SK-N-SH (cell line): ENCODE data around the gene DAP. TPM values are rescaled to one million over a fixed set of nuclear protein-coding genes. Genes with fewer than 3 reads are reported as not detected.
A peak's percentile ranks its signal among the peaks of the same experiment; 100 is the strongest.

Experiments used
- CTCF ChIA-PET: fragments of 300-600, 350-600 bp; formaldehyde crosslinking; extraction: SDS; loops from one replicate; lab custom pipeline; 2021; lab: Yijun Ruan, JAX
- POLR2A ChIA-PET: fragments of 350-600 bp; sonication (Branson Sonifier 250); formaldehyde crosslinking; extraction: SDS; loops from one replicate; lab custom pipeline; 2020; ENCODE audit warnings: antibody characterized with exemption, inconsistent platforms; lab: Yijun Ruan, JAX
- DNase-seq: peaks from one replicate; pipeline ENCODE4 v3.0.0; 2012
- H2AFZ ChIP-seq: fragments of 200-600 bp; sonication (generic); 2 replicates; pipeline ENCODE4 v1.8.1; 2016; ENCODE audit warnings: antibody characterized with exemption, mild to moderate bottlenecking, low read depth
- H3F3A ChIP-seq: fragments of 200-600 bp; sonication (generic); replicated peaks from 2 replicates; pipeline ENCODE3; 2016; ENCODE audit warnings: antibody characterized with exemption, mild to moderate bottlenecking; ENCODE audit not compliant: insufficient read depth
- H3K27ac ChIP-seq, 2 experiments: fragments of 200-500 bp in 1 of 2; fragments of 200-600 bp in 1 of 2; sonication (Bioruptor generic) in 1 of 2; sonication (generic), shearing (Covaris generic) in 1 of 2; 2 replicates each; pipeline versions ENCODE4 v1.5.1 to v1.6.1; 2014 to 2016; ENCODE audit warnings: low read depth in 2 of 2, inconsistent platforms in 1 of 2, low read length in 1 of 2, mild to moderate bottlenecking in 1 of 2, mixed read lengths in 1 of 2
- H3K27me3 ChIP-seq: fragments of 200-600 bp; sonication (generic), shearing (Covaris generic); 2 replicates; pipeline ENCODE4 v1.6.1; 2016; ENCODE audit warnings: mixed run types; ENCODE audit not compliant: insufficient read depth
- H3K36me3 ChIP-seq, 2 experiments: fragments of 200-500 bp in 1 of 2; fragments of 200-600 bp in 1 of 2; sonication (Bioruptor generic) in 1 of 2; sonication (generic) in 1 of 2; replicated peaks in 1 of 2; 2 replicates each; pipeline versions ENCODE3 to v1.5.1; 2014 to 2016; ENCODE audit warnings: low read length in 1 of 2, mild to moderate bottlenecking in 1 of 2; ENCODE audit not compliant: insufficient read depth in 2 of 2, control insufficient read depth in 1 of 2
- H3K4me1 ChIP-seq, 2 experiments: fragments of 200-500 bp in 1 of 2; fragments of 200-600 bp in 1 of 2; sonication (Bioruptor generic) in 1 of 2; sonication (generic), shearing (Covaris generic) in 1 of 2; 2 replicates each; pipeline versions ENCODE4 v1.5.1 to v1.6.1; 2014 to 2016; ENCODE audit warnings: low read depth in 1 of 2, low read length in 1 of 2, mixed run types in 1 of 2; ENCODE audit not compliant: insufficient read depth in 2 of 2, control insufficient read depth in 1 of 2
- H3K4me2 ChIP-seq: fragments of 200-600 bp; sonication (generic), shearing (Covaris generic); 2 replicates; pipeline ENCODE4 v1.6.1; 2017; ENCODE audit warnings: mixed run types
- H3K4me3 ChIP-seq, 2 experiments: fragments of 200-500 bp in 1 of 2; fragments of 200-600 bp in 1 of 2; sonication (Bioruptor generic) in 1 of 2; sonication (generic), shearing (Covaris generic) in 1 of 2; 2 replicates each; pipeline versions ENCODE4 v1.5.1 to v1.8.1; 2014 to 2016; ENCODE audit warnings: low read depth in 2 of 2, inconsistent platforms in 1 of 2, low read length in 1 of 2, mild to moderate bottlenecking in 1 of 2, mixed read lengths in 1 of 2, moderate library complexity in 1 of 2
- H3K79me2 ChIP-seq: fragments of 200-600 bp; sonication (generic); 2 replicates; pipeline ENCODE4 v1.8.1; 2017; ENCODE audit warnings: mild to moderate bottlenecking; ENCODE audit not compliant: insufficient read depth
- H3K9ac ChIP-seq: fragments of 200-600 bp; sonication (generic); 2 replicates; pipeline ENCODE4 v1.6.1; 2017; ENCODE audit warnings: mixed run types
- H3K9me2 ChIP-seq: fragments of 200-600 bp; sonication (generic); 2 replicates; pipeline ENCODE4 v1.6.1; 2017; ENCODE audit warnings: mixed run types
- H3K9me3 ChIP-seq: fragments of 200-600 bp; sonication (generic); 2 replicates; pipeline ENCODE4 v1.6.1; 2017; ENCODE audit warnings: mixed run types, mild to moderate bottlenecking, moderate library complexity
- H4K20me1 ChIP-seq: fragments of 200-600 bp; sonication (generic); 2 replicates; pipeline ENCODE4 v1.6.1; 2017; ENCODE audit warnings: mild to moderate bottlenecking, mixed run types; ENCODE audit not compliant: insufficient read depth
- ELF1 ChIP-seq: IDR thresholded peaks from 2 replicates; pipeline ENCODE4 v1.4.0; 2012
- EP300 ChIP-seq, 2 experiments: IDR thresholded peaks; 2 replicates each; pipeline versions ENCODE4 v1.4.0 to v1.6.1; 2012; ENCODE audit warnings: borderline replicate concordance in 1 of 2, low read depth in 1 of 2, low read length in 1 of 2
- FOSL2 ChIP-seq: IDR thresholded peaks from 2 replicates; pipeline ENCODE4 v1.4.0; 2012; ENCODE audit warnings: low read depth, mild to moderate bottlenecking, moderate library complexity, borderline replicate concordance
- GATA2 ChIP-seq: sonication (generic); formaldehyde crosslinking; IDR thresholded peaks from 2 replicates; pipeline ENCODE4 v1.5.0; 2020; ENCODE audit warnings: mild to moderate bottlenecking, missing genetic modification reagents
- IRF3 ChIP-seq: fragments of 150-350 bp; IDR thresholded peaks from 2 replicates; pipeline ENCODE4 v1.6.1; 2016; ENCODE audit warnings: mild to moderate bottlenecking, low read depth, low read length
- JUND ChIP-seq: IDR thresholded peaks from 2 replicates; pipeline ENCODE4 v1.4.0; 2012
- NFIC ChIP-seq: IDR thresholded peaks from 2 replicates; pipeline ENCODE4 v1.4.0; 2012; ENCODE audit warnings: borderline replicate concordance
- NRF1 ChIP-seq: IDR thresholded peaks from 2 replicates; pipeline ENCODE4 v1.6.1; 2012; ENCODE audit warnings: low read depth, mild to moderate bottlenecking, low read length
- RCOR1 ChIP-seq: fragments of 150-350 bp; IDR thresholded peaks from 2 replicates; pipeline ENCODE4 v1.6.1; 2017; ENCODE audit warnings: antibody characterized with exemption, low read length
- TCF12 ChIP-seq: IDR thresholded peaks from 2 replicates; pipeline ENCODE4 v1.4.0; 2012
- TEAD4 ChIP-seq: IDR thresholded peaks from 2 replicates; pipeline ENCODE4 v1.4.0; 2012; ENCODE audit warnings: mild to moderate bottlenecking, borderline replicate concordance; ENCODE audit not compliant: insufficient read depth
- YY1 ChIP-seq: IDR thresholded peaks from 2 replicates; pipeline ENCODE4 v1.4.0; 2012; ENCODE audit warnings: low read depth, mild to moderate bottlenecking
- WGBS: methylation state at CpG from one replicate; pipeline ENCODE4 v1.1.6; 2017; ENCODE audit warnings: low lambda C conversion rate; 5-methylcytosine and 5-hydroxymethylcytosine counted together
- polyA plus RNA-seq, 3 experiments: library from polyadenylated mRNA; depleted of rRNA; stranded (reverse); fragments of >200 nt; gene quantifications; 2 replicates each; pipeline ENCODE4 v1.2.3, GENCODE V29; 2012
- TF ChIP-seq, protein P1 (sequence below): fragments of 200-600 bp; sonication (generic); IDR thresholded peaks from 2 replicates; pipeline ENCODE4 v1.6.1; 2017; ENCODE audit warnings: antibody characterized with exemption, mild to moderate bottlenecking, moderate library complexity

Gene DAP
- polyA plus RNA-seq, 1 of the 3 experiments (the other 2 are of a cell fraction) = 78.2 TPM

DNA sequence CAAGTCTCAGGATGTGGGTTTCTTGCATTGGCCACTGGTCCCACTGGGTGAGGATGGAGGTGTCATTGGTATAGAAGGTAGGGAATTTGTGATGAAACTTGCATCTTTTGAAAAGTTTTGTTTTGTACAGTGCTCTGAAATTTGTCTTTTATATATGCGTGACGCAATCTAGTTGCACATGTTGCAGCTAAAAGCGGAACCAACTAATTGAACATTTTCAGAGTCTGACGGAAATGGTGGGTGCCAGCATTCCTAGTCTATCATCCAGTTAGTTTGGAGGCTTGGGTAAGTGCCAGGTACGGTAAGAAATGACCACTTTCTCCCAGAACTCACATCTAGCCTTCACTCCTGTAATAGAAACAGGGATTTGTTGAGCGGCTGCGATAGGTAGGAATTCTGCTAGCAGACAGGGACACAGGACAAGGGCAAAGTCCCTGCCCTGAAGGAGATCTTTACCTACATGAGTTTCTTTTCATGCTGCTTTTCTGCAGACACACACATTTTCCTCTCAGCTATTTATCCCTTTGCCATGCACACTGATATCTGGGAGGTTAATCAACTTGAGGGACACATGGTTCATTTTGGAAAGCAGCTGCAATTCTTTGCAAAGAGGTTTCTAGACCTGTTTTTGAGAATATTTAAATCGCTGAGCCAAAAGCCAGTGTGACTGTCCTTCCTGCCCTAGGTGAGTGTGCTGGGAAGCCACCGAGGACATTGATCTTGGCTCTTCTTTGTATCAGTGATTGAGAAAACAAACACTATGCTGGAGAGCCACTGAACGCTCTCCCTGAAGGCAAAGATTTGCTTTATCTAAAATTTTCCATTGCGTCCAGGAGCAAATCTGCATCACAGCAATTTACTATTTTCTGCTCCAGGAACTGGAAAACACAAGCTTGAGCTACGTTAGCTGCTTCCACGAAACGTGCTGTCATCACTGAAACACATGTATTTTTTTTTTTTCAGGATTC, 89.7 kb downstream of the DAP start:
- Histone ChIP-seq H3K27me3 (no peaks in the 10 kb centered on the region), H3K9me2 (no peaks in the 10 kb centered on the region), H3K79me2 (no peaks in the 10 kb centered on the region), H3K4me3 (no peak overlapping the region), H3F3A (no peaks in the 10 kb centered on the region), H4K20me1 (no peaks in the 10 kb centered on the region), H3K36me3 (no peaks in the 10 kb centered on the region), H2AFZ (0 out of 2 replicates have a peak overlapping the region, but pooled peaks have one; percentile 42), H3K9ac (no peak overlapping the region)
- CTCF ChIA-PET = interaction anchor here (0.7 to 2.0 kb wide), 4 partner anchors 18 to 60 kb away, joined by 3 to 5 read pairs (median 4); no protein-coding TSS in a partner anchor
- TF ChIP-seq GATA2 (CRISPR knock-in tag) (peak; percentile 70), IRF3 (no peak), JUND (no peak), NFIC (0 out of 2 replicates have a peak, but pooled peaks have one; percentile 5), RCOR1 (no peak), EP300 (IDR thresholded peaks at IDR 0.05; ENCODE audit: borderline replicate concordance in 1 of 2, low read depth in 1 of 2, low read length in 1 of 2) (peak in 1 of 2 experiments; percentile 14; a peak in 1 of 4 replicates), NRF1 (no peak)
- TF ChIP-seq, protein P1, sequence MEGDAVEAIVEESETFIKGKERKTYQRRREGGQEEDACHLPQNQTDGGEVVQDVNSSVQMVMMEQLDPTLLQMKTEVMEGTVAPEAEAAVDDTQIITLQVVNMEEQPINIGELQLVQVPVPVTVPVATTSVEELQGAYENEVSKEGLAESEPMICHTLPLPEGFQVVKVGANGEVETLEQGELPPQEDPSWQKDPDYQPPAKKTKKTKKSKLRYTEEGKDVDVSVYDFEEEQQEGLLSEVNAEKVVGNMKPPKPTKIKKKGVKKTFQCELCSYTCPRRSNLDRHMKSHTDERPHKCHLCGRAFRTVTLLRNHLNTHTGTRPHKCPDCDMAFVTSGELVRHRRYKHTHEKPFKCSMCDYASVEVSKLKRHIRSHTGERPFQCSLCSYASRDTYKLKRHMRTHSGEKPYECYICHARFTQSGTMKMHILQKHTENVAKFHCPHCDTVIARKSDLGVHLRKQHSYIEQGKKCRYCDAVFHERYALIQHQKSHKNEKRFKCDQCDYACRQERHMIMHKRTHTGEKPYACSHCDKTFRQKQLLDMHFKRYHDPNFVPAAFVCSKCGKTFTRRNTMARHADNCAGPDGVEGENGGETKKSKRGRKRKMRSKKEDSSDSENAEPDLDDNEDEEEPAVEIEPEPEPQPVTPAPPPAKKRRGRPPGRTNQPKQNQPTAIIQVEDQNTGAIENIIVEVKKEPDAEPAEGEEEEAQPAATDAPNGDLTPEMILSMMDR = no peak
- TF ChIP-seq, all 33 proteins: peak for 3
- WGBS = 36% methylated on average over 14 of the region's 14 CpGs
- Histone ChIP-seq H3K27ac (peak overlapping the region in 1 of 2 experiments; percentile 88; a peak in 2 of 4 replicates), H3K4me1 (peaks cover 7 to 32% of the 10 kb centered on the region in 2 experiments; a peak in 3 of 4 replicates), H3K4me2 (peak overlapping the region; percentile 49; the same call in 1 of the 2 replicates), H3K9me3 (no peaks in the 10 kb centered on the region)
- peak; percentile 55 for DNase-seq
- POLR2A ChIA-PET = no interaction called here

GRCh38 chr5:10669983-10670382, 91.1 kb downstream of the DAP start:
- H3K4me3 ChIP-seq = no peak overlapping the region
- H4K20me1 ChIP-seq = no peaks in the 10 kb centered on the region
- no peak overlapping the region for H3K27ac ChIP-seq
- no peaks in the 10 kb centered on the region for H3K9me3 ChIP-seq
- no peak overlapping the region for H3K4me2 ChIP-seq
- TF ChIP-seq ELF1 = no peak
- no peak for TF ChIP-seq TCF12
- no peak for TF ChIP-seq TEAD4
- TF ChIP-seq FOSL2 = no peak
- TF ChIP-seq JUND = no peak
- no peak for TF ChIP-seq YY1
- TF ChIP-seq IRF3 = no peak
- H3K79me2 ChIP-seq = no peaks in the 10 kb centered on the region
- ChIA-PET POLR2A (no interaction called here), CTCF (no interaction called here)
- no peak overlapping the region for H2AFZ ChIP-seq
- DNase-seq = no peak
- no peak overlapping the region for H3K9ac ChIP-seq
- no peaks in the 10 kb centered on the region for H3K27me3 ChIP-seq
- no peaks in the 10 kb centered on the region for H3F3A ChIP-seq
- H3K36me3 ChIP-seq = no peaks in the 10 kb centered on the region
- no peaks in the 10 kb centered on the region for H3K9me2 ChIP-seq
- H3K4me1 ChIP-seq = peaks cover 7 to 39% of the 10 kb centered on the region in 2 experiments; a peak in 3 of 4 replicates
- WGBS = 90% methylated on average over 1 of the region's 1 CpG
